Measurements from ENCODE around the gene PLPP6.
A peak's percentile ranks its signal among the peaks of the same experiment; 100 is the strongest.
"Not testable (repeated sequence)": the region's sequence is repeated elsewhere in the genome, so short reads cannot be mapped to it uniquely, and the experiment has no call there.

The PLPP6 gene

DNA sequence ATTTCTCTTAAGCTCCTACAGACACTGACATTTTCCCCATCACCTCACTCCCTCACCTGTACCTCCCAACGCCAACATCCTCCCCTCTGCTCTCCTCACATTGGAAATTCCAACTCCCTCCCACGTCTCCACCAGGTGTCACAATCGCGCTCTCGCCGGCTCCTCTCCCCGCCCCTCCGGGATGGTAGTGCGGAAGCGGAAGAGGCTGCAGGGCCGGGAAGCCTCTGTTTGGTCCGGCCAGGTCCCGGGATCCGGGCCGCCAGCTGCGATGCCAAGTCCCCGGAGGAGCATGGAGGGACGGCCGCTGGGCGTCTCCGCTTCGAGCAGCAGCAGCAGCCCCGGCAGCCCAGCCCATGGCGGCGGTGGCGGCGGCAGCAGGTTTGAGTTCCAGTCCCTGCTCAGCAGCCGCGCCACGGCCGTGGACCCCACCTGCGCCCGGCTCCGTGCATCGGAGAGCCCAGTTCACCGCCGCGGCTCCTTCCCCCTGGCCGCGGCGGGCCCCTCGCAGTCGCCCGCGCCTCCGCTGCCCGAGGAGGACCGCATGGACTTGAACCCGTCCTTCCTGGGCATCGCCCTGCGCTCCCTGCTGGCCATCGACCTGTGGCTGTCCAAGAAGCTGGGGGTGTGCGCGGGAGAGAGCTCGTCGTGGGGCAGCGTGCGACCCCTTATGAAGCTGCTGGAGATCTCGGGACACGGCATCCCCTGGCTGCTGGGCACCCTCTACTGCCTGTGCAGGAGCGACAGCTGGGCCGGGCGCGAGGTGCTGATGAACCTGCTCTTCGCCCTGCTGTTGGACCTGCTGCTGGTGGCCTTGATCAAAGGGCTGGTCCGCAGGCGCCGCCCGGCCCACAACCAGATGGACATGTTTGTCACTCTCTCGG, at the start of gene PLPP6:
PLPP6 (plus strand) TSS at position 187 of the 881 bp plus-strand sequence; CDS start at position 269, 82 bp downstream.
- DNase-seq (ENCODE audit: low read depth, low spot score), result peak; percentile 91

GRCh38 chr9:4614627-4615026, 47.5 kb upstream of the PLPP6 start:
- no peak for DNase-seq (ENCODE audit: low read depth, low spot score)

- DNase-seq (ENCODE audit: low read depth, low spot score), result no peak
Observed at GRCh38 chr9:4615251-4615650, 46.8 kb upstream of the PLPP6 start.

GRCh38 chr9:4615778-4616177, 46.3 kb upstream of the PLPP6 start:
- no peak for DNase-seq (ENCODE audit: low read depth, low spot score)

GRCh38 chr9:4617752-4618151, 44.3 kb upstream of the PLPP6 start:
- peak; percentile 15 for DNase-seq (ENCODE audit: low read depth, low spot score)

DNA sequence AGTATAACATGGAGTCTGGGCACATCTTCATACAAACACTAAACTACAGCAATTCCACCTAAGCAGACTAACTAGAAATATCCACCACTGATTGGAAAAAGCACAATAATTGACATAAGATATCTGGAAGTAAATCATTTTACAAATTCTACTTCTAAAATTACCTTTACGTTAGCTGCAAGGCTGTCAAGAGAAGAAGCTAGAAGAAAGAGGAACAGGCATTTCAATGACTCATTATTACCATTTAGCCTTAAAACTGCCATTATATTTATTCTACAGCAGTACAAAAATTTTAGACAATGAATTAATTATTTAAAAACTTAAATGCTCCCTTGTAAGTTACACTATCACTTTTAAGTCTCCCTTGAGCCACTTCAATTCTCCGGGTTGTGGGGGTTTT, 43.4 kb upstream of the PLPP6 start:
- DNase-seq (ENCODE audit: low read depth, low spot score), result no peak

- DNase-seq (ENCODE audit: low read depth, low spot score), result peak; percentile 74
Observed at GRCh38 chr9:4620057-4620765, 41.9 kb upstream of the PLPP6 start.

DNA sequence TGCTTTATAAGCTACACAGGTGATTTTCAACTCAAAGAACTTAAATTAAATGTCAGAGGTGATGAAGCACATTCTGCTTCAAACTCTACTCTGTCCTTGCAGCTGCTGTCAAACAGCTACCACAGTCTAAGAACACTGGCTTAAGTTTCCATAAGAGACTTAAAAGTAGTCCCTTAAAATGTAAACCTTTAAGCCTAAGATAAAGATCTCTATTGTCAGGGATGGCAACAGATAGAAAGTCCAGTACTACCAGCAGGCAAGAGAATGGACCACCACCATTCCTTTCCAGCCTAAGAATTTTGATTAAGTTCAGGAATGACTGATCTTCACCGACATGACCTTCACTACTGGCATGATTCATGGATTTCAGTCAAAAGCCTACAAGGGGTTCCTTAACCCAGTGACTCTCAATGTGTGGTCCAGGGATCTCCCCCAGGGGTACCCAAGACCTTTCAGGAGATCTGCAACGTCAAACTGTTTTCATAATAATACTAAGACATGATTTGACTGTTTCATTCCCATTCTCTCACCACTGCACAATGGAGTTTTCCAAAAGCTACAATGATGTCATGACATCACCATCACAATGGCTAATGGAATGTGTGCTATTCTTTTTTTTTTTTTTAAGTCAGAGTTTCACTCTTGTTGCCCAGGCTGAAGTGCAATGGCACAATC, 41.1 kb upstream of the PLPP6 start:
- peak; percentile 49 for DNase-seq (ENCODE audit: low read depth, low spot score)

GRCh38 chr9:4622016-4622415, 40.1 kb upstream of the PLPP6 start:
- peak; percentile 47 for DNase-seq (ENCODE audit: low read depth, low spot score)

DNA sequence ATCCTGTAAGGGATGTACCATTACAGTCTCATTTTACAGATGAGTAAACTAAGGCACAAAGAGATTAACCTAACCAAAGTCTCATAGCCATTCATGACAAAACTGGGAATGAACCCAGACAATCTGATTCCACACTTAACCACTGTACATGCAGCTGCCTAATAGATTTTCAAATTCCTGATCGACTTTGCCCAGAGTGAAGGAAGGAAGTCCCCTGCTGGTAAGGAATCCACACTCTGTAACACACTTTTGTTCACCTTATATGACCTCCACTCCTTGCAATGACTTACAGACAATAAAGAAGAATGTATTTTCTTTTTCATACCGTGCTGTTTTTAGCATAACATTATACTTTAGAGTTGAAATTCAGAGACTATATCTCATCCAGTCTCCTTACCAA, 31.3 kb upstream of the PLPP6 start:
- no peak for DNase-seq (ENCODE audit: low read depth, low spot score)

DNA sequence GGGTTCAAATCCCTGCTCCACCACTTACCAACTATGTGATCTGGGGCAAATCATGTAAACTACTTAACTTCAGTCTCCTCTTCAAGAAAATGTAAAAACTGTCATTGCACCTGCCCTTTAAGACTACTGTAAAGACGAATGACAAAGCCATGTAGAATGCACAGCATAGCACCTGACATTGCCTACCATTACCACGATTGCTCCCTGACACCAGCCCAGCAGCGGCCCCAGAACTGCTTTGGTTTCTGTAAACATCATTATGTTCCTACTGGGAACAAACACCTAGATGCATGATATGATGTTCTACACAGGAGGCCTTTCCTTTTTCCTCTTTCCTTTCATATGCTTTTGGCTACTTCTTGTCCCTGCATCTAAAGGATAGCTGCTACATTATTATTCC, 23.1 kb upstream of the PLPP6 start:
- DNase-seq (ENCODE audit: low read depth, low spot score), result no peak

DNA sequence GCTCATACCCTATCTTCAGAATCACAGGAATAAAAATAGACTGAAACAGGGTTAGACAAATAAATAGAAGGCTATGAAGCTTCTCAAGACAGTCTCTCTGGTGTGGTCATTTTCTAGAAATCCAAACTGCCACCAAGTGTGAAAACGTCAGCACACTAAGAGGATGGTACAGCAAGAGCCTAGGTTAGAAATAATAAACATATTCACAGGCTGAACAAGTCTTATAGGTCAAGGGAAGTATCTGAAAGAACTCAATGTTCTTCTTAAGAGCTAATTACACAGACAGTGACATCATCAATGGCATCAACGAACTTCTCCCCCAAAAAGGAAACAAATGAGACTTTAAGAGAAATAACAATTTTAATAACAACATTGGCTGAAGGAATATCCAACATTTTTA, 22.7 kb upstream of the PLPP6 start:
- no peak for DNase-seq (ENCODE audit: low read depth, low spot score)

DNA sequence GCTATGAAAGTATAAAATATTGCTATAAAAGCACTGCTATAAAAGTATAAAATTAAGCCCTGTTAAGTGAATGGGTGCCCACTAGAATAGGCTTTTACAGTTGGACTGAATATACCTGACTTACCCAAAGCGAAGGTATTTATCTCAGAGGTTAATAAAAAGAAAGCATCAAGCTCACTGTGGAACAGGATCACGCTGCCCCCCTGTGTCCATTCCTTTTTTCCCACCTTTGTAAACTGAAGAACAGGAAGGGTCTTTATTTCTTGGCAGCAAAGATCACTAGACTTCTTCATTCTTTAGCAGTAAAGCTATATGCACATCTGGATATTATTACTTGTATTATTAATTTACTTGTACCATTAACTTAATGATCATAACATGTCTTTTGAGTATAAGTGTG, 22.1 kb upstream of the PLPP6 start:
- peak; percentile 52 for DNase-seq (ENCODE audit: low read depth, low spot score)

- no peak for DNase-seq (ENCODE audit: low read depth, low spot score)
Observed at GRCh38 chr9:4642351-4642750, 19.7 kb upstream of the PLPP6 start.

DNA sequence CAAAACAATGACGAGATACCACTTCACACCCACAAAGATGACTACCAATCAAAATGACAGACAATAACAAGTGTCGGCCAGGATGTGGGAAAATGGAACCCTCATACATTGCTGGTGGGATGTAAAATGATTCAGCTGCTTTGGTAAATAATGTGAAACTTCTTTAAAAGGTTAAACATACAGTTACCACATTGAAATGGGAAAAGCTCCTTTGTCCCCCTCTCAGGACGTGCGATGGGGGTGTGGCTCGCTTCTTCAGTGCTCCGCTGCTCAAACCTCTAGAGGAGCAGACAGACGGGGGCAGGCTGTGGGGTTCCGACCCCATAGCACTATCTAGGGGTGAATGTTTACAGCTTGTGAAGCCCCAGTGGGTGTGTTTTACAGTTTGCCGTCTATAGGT, 8.0 kb upstream of the PLPP6 start:
- no peak for DNase-seq (ENCODE audit: low read depth, low spot score)

GRCh38 chr9:4654538-4654937, 7.6 kb upstream of the PLPP6 start:
- DNase-seq (ENCODE audit: low read depth, low spot score), result no peak

DNA sequence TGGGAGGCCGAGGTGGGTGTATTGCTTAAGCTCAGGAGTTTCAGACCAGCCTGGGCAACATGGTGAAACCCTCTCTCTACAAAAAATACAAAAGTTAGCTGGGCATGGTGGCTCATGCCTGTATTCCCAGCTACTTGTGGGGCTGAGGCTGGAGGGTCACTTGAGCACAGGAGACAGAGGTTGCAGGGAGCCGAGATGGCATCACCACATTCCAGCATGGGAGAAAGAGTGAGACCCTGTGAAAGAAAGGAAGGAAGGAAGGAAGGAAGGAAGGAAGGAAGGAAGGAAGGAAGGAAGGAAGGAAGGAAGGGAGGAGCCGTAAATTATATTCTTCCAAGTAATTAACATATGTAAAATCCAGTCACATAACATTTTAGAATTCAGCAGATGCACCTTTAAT, 5.9 kb upstream of the PLPP6 start:
- not testable (repeated sequence) for DNase-seq (ENCODE audit: low read depth, low spot score)

GRCh38 chr9:4656621-4657020, 5.5 kb upstream of the PLPP6 start:
- DNase-seq (ENCODE audit: low read depth, low spot score), result no peak

DNA sequence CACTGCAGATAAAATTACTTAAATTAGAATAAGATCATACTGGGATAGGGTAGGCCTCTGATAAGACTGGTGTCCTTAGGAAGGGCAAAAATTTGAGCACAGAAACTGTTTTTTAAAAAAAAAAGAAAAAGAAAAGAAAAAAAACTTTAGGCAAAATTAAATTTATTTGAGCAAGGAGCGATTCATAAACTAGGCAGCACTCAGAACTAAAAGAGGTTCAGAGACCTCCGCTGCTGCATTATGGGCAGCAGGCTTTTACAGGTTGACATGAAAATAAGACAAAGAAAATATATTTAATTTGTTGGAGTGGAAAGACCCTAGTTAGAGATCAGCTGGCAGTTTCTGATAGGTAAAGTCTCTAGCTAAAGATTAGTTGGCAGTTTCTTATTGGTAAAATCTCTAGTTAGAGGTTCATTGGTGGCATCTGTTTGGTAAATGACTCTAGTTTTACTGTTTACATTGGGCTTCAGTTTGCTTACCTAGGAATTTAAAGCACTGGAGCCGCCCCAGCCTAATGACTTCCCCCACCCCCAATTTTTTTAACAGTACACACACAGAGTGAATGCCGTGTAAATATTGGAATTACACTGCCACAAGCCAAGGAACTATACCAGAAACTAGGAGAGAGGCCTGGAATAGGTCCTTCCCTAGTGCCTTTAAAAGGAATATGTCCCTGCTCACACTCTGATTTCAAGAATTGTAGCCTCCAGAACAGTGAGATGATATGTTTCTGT, 4.5 kb upstream of the PLPP6 start:
- DNase-seq (ENCODE audit: low read depth, low spot score), result no peak

DNA sequence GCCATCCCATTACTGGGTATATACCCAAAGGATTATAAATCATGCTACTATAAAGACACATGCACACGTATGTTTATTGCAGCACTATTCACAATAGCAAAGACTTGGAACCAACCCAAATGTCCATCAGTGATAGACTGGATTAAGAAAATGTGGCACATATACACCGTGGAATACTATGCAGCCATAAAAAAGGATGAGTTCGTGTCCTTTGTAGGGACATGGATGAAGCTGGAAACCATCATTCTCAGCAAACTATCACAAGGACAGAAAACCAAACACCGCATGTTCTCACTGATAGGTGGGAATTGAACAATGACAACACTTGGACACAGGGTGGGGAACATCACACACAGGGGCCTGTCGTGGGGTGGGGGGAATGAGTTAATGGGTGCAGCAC, 1.4 kb upstream of the PLPP6 start:
- not testable (repeated sequence) for DNase-seq (ENCODE audit: low read depth, low spot score)

- no peak for DNase-seq (ENCODE audit: low read depth, low spot score)
Observed at GRCh38 chr9:4661165-4661564, 929 bp upstream of the PLPP6 start.

GRCh38 chr9:4661611-4662010, 483 bp upstream of the PLPP6 start:
- no peak for DNase-seq (ENCODE audit: low read depth, low spot score)
